Esophagus muscularis mucosa (tissue), 4 donors: Measurements from ENCODE around the gene ZNF213. TPM values are rescaled to one million over a fixed set of nuclear protein-coding genes. Genes with fewer than 3 reads are reported as not detected.
A peak's percentile ranks its signal among the peaks of the same experiment; 100 is the strongest.

Source experiments
- DNase-seq: peaks from one replicate; pipeline ENCODE4 v3.0.0-alpha.2; 2017; ENCODE audit errors: extremely low spot score
- H3K27ac ChIP-seq, 4 donors: fragments of 200-600 bp; sonication (generic); replicated peaks in 1 of 4; 1 replicate in 3 of 4; 2 replicates in 1 of 4; pipeline ENCODE4 v1.5.1; 2016 to 2019; ENCODE audit warnings: mild to moderate bottlenecking in 1 of 4
- H3K27me3 ChIP-seq, 4 donors: fragments of 200-600 bp; sonication (generic); one replicate each; pipeline versions ENCODE4 v1.5.1 to v1.6.0; 2016 to 2019
- H3K36me3 ChIP-seq, 4 donors: fragments of 200-600 bp; sonication (generic); one replicate each; pipeline ENCODE4 v1.5.1; 2016 to 2019
- H3K4me1 ChIP-seq, 4 donors: fragments of 200-600 bp; sonication (generic); one replicate each; pipeline ENCODE4 v1.5.1; 2016 to 2019
- H3K4me3 ChIP-seq, 4 donors: fragments of 200-600 bp; sonication (generic); 1 replicate in 2 of 4; 2 replicates in 2 of 4; pipeline ENCODE4 v1.5.1; 2016 to 2019; ENCODE audit warnings: mild to moderate bottlenecking in 4 of 4, moderate library complexity in 1 of 4
- H3K9me3 ChIP-seq, 4 donors: fragments of 200-600 bp; sonication (generic); 1 replicate in 3 of 4; 2 replicates in 1 of 4; pipeline ENCODE4 v1.5.1; 2016 to 2019
- CTCF ChIP-seq, 3 experiments: fragments of 200-600 bp in 2 of 3; fragments of 450-650 bp in 1 of 3; sonication (generic) in 2 of 3; IDR thresholded peaks; one replicate each; pipeline ENCODE4 v1.5.1; 2017 to 2019; ENCODE audit warnings: antibody characterized with exemption in 3 of 3, mild to moderate bottlenecking in 2 of 3, moderate library complexity in 1 of 3
- EP300 ChIP-seq: sonication (generic); formaldehyde crosslinking; IDR thresholded peaks from one replicate; pipeline ENCODE4 v1.6.1; 2017; ENCODE audit warnings: antibody characterized with exemption
- POLR2A ChIP-seq: fragments of 450-650 bp; IDR thresholded peaks from one replicate; pipeline ENCODE4 v1.6.1; 2017; ENCODE audit warnings: antibody characterized with exemption, moderate library complexity, mild to moderate bottlenecking, low read depth
- POLR2AphosphoS5 ChIP-seq, 2 donors: sonication (generic); formaldehyde crosslinking; IDR thresholded peaks; one replicate each; pipeline ENCODE4 v1.6.1; 2017; ENCODE audit warnings: antibody characterized with exemption in 2 of 2
- WGBS: methylation state at CpG from one replicate; pipeline ENCODE4 v1.1.5; 2018; 5-methylcytosine and 5-hydroxymethylcytosine counted together
- intact Hi-C: fragments of 100-400 bp; cut with DNase I; formaldehyde crosslinking; loops from one replicate; pipeline ENCODE4 v1.15.1; 2023
- total RNA-seq, 4 donors: library from RNA; depleted of rRNA; stranded (reverse); fragments of >200 nt; gene quantifications; one replicate each; pipeline versions ENCODE4 v1.1.0 to v1.2.1, GENCODE V29; 2016

Gene ZNF213
- total RNA-seq, 4 donors from 2014 or later: 8.4 to 18.3 (median 13.5) TPM

GRCh38 chr16:3127745-3128144 lies 7.1 kb upstream of the ZNF213 start:
- Histone ChIP-seq H3K27ac (no peak overlapping the region), H3K4me3 (no peak overlapping the region), H3K27me3 (no peaks in the 10 kb centered on the region), H3K9me3 (no peaks in the 10 kb centered on the region), H3K36me3 (peaks cover 0 to 20% (median 6%) of the 10 kb centered on the region in 4 donors), H3K4me1 (peaks cover 31 to 50% (median 45%) of the 10 kb centered on the region in 4 donors)
- intact Hi-C loops: loop anchor here (2.0 kb wide), 1 partner anchor 69 kb away; no protein-coding TSS in a partner anchor
- no peak for DNase-seq
- TF ChIP-seq CTCF (IDR thresholded peaks at IDR 0.05) (no peak), POLR2AphosphoS5 (IDR thresholded peaks at IDR 0.05) (no peak), POLR2A (no peak), EP300 (no peak)
- 64% methylated on average over 6 of the region's 6 CpGs for WGBS

- H3K9me3 ChIP-seq: no peaks in the 10 kb centered on the region
- no peaks in the 10 kb centered on the region for H3K27me3 ChIP-seq
- H3K4me3 ChIP-seq: peak overlapping the region; percentile 47 to 67 (median 52)
- intact Hi-C loops: loop anchor here (2.0 kb wide), 1 partner anchor 71 kb away; no protein-coding TSS in a partner anchor
- peaks cover 38 to 55% (median 50%) of the 10 kb centered on the region in 4 donors for H3K4me1 ChIP-seq
- TF ChIP-seq EP300 (no peak), POLR2AphosphoS5 (IDR thresholded peaks at IDR 0.05) (peak; percentile 23 to 56), POLR2A (no peak), CTCF (IDR thresholded peaks at IDR 0.05) (peak; percentile 86 to 90 (median 89))
- peak; percentile 94 for DNase-seq
- H3K27ac ChIP-seq: peak overlapping the region; percentile 54 to 75 (median 68)
- H3K36me3 ChIP-seq: peaks cover 0 to 20% (median 6%) of the 10 kb centered on the region in 4 donors
- 15% methylated on average over 28 of the region's 28 CpGs for WGBS
These were observed 5.4 kb upstream of the ZNF213 start for GRCh38 chr16:3129137-3130131.

- Histone ChIP-seq H3K4me3 (no peak overlapping the region), H3K36me3 (peaks cover 0 to 20% (median 6%) of the 10 kb centered on the region in 4 donors), H3K9me3 (no peaks in the 10 kb centered on the region), H3K27me3 (no peaks in the 10 kb centered on the region), H3K27ac (no peak overlapping the region), H3K4me1 (peaks cover 43 to 60% (median 53%) of the 10 kb centered on the region in 4 donors)
- no peak for TF ChIP-seq EP300
- TF ChIP-seq CTCF (IDR thresholded peaks at IDR 0.05): peak; percentile 19 to 53 (median 19)
- no peak for TF ChIP-seq POLR2A
- TF ChIP-seq POLR2AphosphoS5 (IDR thresholded peaks at IDR 0.05): no peak
- no peak for DNase-seq
- intact Hi-C loops: no loop called here
- WGBS: 66% methylated on average over 12 of the region's 12 CpGs
These were observed 3.0 kb upstream of the ZNF213 start for GRCh38 chr16:3131755-3132377.

- intact Hi-C loops: no loop called here
- peaks cover 2 to 36% (median 22%) of the 10 kb centered on the region in 4 donors for H3K36me3 ChIP-seq
- H3K9me3 ChIP-seq: no peaks in the 10 kb centered on the region
- H3K27ac ChIP-seq: peak overlapping the region; percentile 93 to 97 (median 95)
- DNase-seq: no peak
- peaks cover 36 to 60% (median 49%) of the 10 kb centered on the region in 4 donors for H3K4me1 ChIP-seq
- H3K27me3 ChIP-seq: no peaks in the 10 kb centered on the region
- peak overlapping the region; percentile 75 to 85 (median 82) for H3K4me3 ChIP-seq
- no peak for TF ChIP-seq EP300
- no peak for TF ChIP-seq POLR2AphosphoS5 (IDR thresholded peaks at IDR 0.05)
- no peak for TF ChIP-seq CTCF (IDR thresholded peaks at IDR 0.05)
- WGBS: 7% methylated on average over 7 of the region's 7 CpGs
These were observed 985 bp upstream of the ZNF213 start for GRCh38 chr16:3133844-3134243.
